Esophagus squamous epithelium (tissue), 4 donors: ENCODE results near the gene TMEM132D.

Experiments used
- POLR2A ChIP-seq, 4 donors: fragments of 450-650 bp; IDR thresholded peaks; one replicate each; pipeline ENCODE4 v1.6.1; 2017; ENCODE audit warnings: antibody characterized with exemption in 4 of 4, mild to moderate bottlenecking in 4 of 4, moderate library complexity in 3 of 4
- TF ChIP-seq, protein P1 (sequence below), 6 experiments: fragments of 450-650 bp in 4 of 6; fragments of 200-600 bp in 2 of 6; sonication (generic) in 2 of 6; IDR thresholded peaks; one replicate each; pipeline ENCODE4 v1.5.1; 2016 to 2019; ENCODE audit warnings: antibody characterized with exemption in 6 of 6, mild to moderate bottlenecking in 4 of 6, moderate library complexity in 4 of 6

- TF ChIP-seq, protein P1, sequence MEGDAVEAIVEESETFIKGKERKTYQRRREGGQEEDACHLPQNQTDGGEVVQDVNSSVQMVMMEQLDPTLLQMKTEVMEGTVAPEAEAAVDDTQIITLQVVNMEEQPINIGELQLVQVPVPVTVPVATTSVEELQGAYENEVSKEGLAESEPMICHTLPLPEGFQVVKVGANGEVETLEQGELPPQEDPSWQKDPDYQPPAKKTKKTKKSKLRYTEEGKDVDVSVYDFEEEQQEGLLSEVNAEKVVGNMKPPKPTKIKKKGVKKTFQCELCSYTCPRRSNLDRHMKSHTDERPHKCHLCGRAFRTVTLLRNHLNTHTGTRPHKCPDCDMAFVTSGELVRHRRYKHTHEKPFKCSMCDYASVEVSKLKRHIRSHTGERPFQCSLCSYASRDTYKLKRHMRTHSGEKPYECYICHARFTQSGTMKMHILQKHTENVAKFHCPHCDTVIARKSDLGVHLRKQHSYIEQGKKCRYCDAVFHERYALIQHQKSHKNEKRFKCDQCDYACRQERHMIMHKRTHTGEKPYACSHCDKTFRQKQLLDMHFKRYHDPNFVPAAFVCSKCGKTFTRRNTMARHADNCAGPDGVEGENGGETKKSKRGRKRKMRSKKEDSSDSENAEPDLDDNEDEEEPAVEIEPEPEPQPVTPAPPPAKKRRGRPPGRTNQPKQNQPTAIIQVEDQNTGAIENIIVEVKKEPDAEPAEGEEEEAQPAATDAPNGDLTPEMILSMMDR (IDR thresholded peaks at IDR 0.05): no peak
- TF ChIP-seq POLR2A (IDR thresholded peaks at IDR 0.05): no peak
Measured at GRCh38 chr12:129028844-129029243, 875.0 kb downstream of the TMEM132D start.
